Panc1 (cell line): ENCODE results near the gene HSPA2. TPM values are rescaled to one million over a fixed set of nuclear protein-coding genes. Genes with fewer than 3 reads are reported as not detected.

ENCODE experiments used
- ATAC-seq: fragments of 200-7000 bp; cut with Tn5 transposase; 2 replicates; pipeline ENCODE4 v1.9.1; 2020; ENCODE audit warnings: mild to moderate bottlenecking, moderate library complexity
- BruUV-seq: library from RNA; stranded (reverse); fragments of 400-500 nt; replicated peaks from 2 replicates; lab custom pipeline; 2021; lab: Mats Ljungman, UMichigan
- CTCF ChIA-PET: fragments of 300-600 bp; sonication (Branson Sonifier 250); formaldehyde crosslinking; loops from one replicate; lab custom pipeline; 2022; ENCODE audit warnings: antibody characterized with exemption; lab: Charles Lee
- POLR2A ChIA-PET: fragments of 300-600 bp; sonication (Branson Sonifier 250); formaldehyde crosslinking; loops from one replicate; lab custom pipeline; 2022; ENCODE audit warnings: antibody characterized with exemption; lab: Charles Lee
- DNase-seq: peaks from one replicate; pipeline ENCODE4 v3.0.0-alpha.2; 2010; ENCODE audit warnings: low read depth, low spot score
- H3K27ac ChIP-seq: 2 replicates; pipeline ENCODE4 v1.5.1; 2011; ENCODE audit warnings: mild to moderate bottlenecking, low read length, inconsistent platforms
- H3K27me3 ChIP-seq: fragments of 200-500 bp; sonication (Bioruptor generic); 2 replicates; pipeline ENCODE4 v1.6.0; 2014; ENCODE audit warnings: low read length, inconsistent platforms; ENCODE audit not compliant: control insufficient read depth, insufficient read depth
- H3K36me3 ChIP-seq: fragments of 200-500 bp; sonication (Bioruptor generic); 2 replicates; pipeline ENCODE4 v1.5.1; 2014; ENCODE audit warnings: inconsistent platforms, mild to moderate bottlenecking, low read length, moderate library complexity; ENCODE audit not compliant: control insufficient read depth, insufficient read depth
- H3K4me1 ChIP-seq: 2 replicates; pipeline ENCODE4 v1.5.1; 2011; ENCODE audit warnings: inconsistent platforms, mild to moderate bottlenecking, low read length, moderate library complexity; ENCODE audit not compliant: control insufficient read depth, insufficient read depth
- H3K4me3 ChIP-seq, 2 experiments: 2 replicates each; pipeline ENCODE4 v1.5.1; 2011 to 2012; ENCODE audit warnings: low read depth in 2 of 2, low read length in 2 of 2, mild to moderate bottlenecking in 2 of 2, inconsistent platforms in 1 of 2, moderate library complexity in 1 of 2
- H3K9me3 ChIP-seq: fragments of 200-500 bp; sonication (Bioruptor generic); 2 replicates; pipeline ENCODE4 v1.5.1; 2014; ENCODE audit warnings: low read depth, mild to moderate bottlenecking, inconsistent platforms, low read length, moderate library complexity; ENCODE audit not compliant: control insufficient read depth, insufficient read depth
- CTCF ChIP-seq: fragments of 450-650 bp; IDR thresholded peaks from 2 replicates; pipeline ENCODE4 v1.5.1; 2017; ENCODE audit warnings: mild to moderate bottlenecking
- POLR2AphosphoS5 ChIP-seq: IDR thresholded peaks from 2 replicates; pipeline ENCODE4 v1.6.1; 2012; ENCODE audit warnings: mild to moderate bottlenecking, low read depth, low read length, moderate library complexity
- REST ChIP-seq, 2 experiments: IDR thresholded peaks; 2 replicates each; pipeline ENCODE4 v1.6.1; 2011 to 2012; ENCODE audit warnings: low read depth in 2 of 2, control low read depth in 1 of 2, low read length in 1 of 2, mild to moderate bottlenecking in 1 of 2, moderate library complexity in 1 of 2; ENCODE audit not compliant: insufficient read depth in 1 of 2
- SIN3A ChIP-seq: IDR thresholded peaks from 2 replicates; pipeline ENCODE4 v1.6.1; 2012; ENCODE audit warnings: low read depth, mild to moderate bottlenecking, low read length, moderate library complexity, borderline replicate concordance; ENCODE audit not compliant: insufficient read depth
- TCF7L2 ChIP-seq: IDR thresholded peaks from 2 replicates; pipeline ENCODE4 v1.6.1; 2011; ENCODE audit warnings: mild to moderate bottlenecking, low read depth, low read length, inconsistent platforms
- in situ Hi-C: cut with HindIII; loops from 2 replicates; pipeline ENCODE4 v1.10.0; 2016; ENCODE audit warnings: low sequenced_read_pairs, low pct_unique_long_range_greater_than_20kb
- intact Hi-C: fragments of 100-400 bp; cut with micrococcal nuclease; formaldehyde crosslinking; loops from one replicate; pipeline ENCODE4 v1.10.0; 2022; ENCODE audit not compliant: unreplicated experiment
- total RNA-seq: library from RNA; stranded (reverse); gene quantifications from one replicate; pipeline ENCODE4 v1.2.1, GENCODE V29; 2021; ENCODE audit not compliant: unreplicated experiment

The HSPA2 gene
- total RNA-seq, 1 experiment from 2014 or later = 7.7 TPM

GRCh38 chr14:64493455-64493854 is 47.1 kb upstream of the HSPA2 start:
- Histone ChIP-seq H3K4me1 (no peaks in the 10 kb centered on the region), H3K27me3 (no peaks in the 10 kb centered on the region), H3K9me3 (no peaks in the 10 kb centered on the region), H3K4me3 (no peak overlapping the region), H3K27ac (no peak overlapping the region), H3K36me3 (peaks cover 2% of the 10 kb centered on the region; the same call in 1 of the 2 replicates)
- in situ Hi-C loops (no loop called here), intact Hi-C loops (no loop called here)
- no TSS peak for BruUV-seq
- ATAC-seq = no peak
- no peak for DNase-seq
- ChIA-PET POLR2A (interaction anchor here (0.6 kb wide), 1 partner anchor 260 kb away, joined by 4 read pairs; no protein-coding TSS in a partner anchor), CTCF (interaction anchor here (0.5 kb wide), 1 partner anchor 149 kb away, joined by 3 read pairs; no protein-coding TSS in a partner anchor)
- TF ChIP-seq SIN3A (no peak), TCF7L2 (no peak), CTCF (no peak), POLR2AphosphoS5 (no peak)

- intact Hi-C loops = no loop called here
- TF ChIP-seq POLR2AphosphoS5 = no peak
- no peak for TF ChIP-seq TCF7L2
- TF ChIP-seq CTCF = no peak
- TF ChIP-seq SIN3A = no peak
- no peak for TF ChIP-seq REST (IDR thresholded peaks at IDR 0.05; ENCODE audit: insufficient read depth in 1 of 2, low read depth in 2 of 2, low read length in 1 of 2)
Observed at GRCh38 chr14:64495252-64495651, 45.3 kb upstream of the HSPA2 start.

More at GRCh38 chr14:64495252-64495651, 45.3 kb upstream of the HSPA2 start:
- Histone ChIP-seq H3K4me1 (no peaks in the 10 kb centered on the region), H3K9me3 (no peaks in the 10 kb centered on the region), H3K4me3 (no peak overlapping the region), H3K36me3 (peaks cover 2% of the 10 kb centered on the region; the same call in 1 of the 2 replicates), H3K27ac (no peak overlapping the region), H3K27me3 (no peaks in the 10 kb centered on the region)
- BruUV-seq = no TSS peak
- in situ Hi-C loops = no loop called here
- CTCF ChIA-PET = no interaction called here
- ATAC-seq (no peak), DNase-seq (no peak)
- POLR2A ChIA-PET = no interaction called here
